Measurements from ENCODE around the gene TMC2.
"Not testable (repeated sequence)": the region's sequence is repeated elsewhere in the genome, so short reads cannot be mapped to it uniquely, and the experiment has no call there.

Gene TMC2

GRCh38 chr20:2671977-2672376, 135.6 kb downstream of the TMC2 start:
- peak; percentile 11 to 42 (median 32) for DNase-seq

GRCh38 chr20:2672446-2672845, 136.1 kb downstream of the TMC2 start:
- no peak for DNase-seq

- DNase-seq = no peak
These were observed 137.1 kb downstream of the TMC2 start for GRCh38 chr20:2673453-2673852.

- no peak for DNase-seq
These were observed 143.7 kb downstream of the TMC2 start for GRCh38 chr20:2680046-2680445.

GRCh38 chr20:2682040-2682439, 145.7 kb downstream of the TMC2 start:
- not testable (repeated sequence) for DNase-seq

- DNase-seq = peak; percentile 49 to 79 (median 74)
These were observed 148.4 kb downstream of the TMC2 start for GRCh38 chr20:2684817-2685216.

GRCh38 chr20:2687514-2687913, 151.1 kb downstream of the TMC2 start:
- no peak for DNase-seq

GRCh38 chr20:2688041-2688591, 151.7 kb downstream of the TMC2 start:
- DNase-seq = peak; percentile 76 to 89 (median 80)

GRCh38 chr20:2690213-2690612, 153.8 kb downstream of the TMC2 start:
- no peak for DNase-seq

GRCh38 chr20:2690718-2691117, 154.3 kb downstream of the TMC2 start:
- no peak for DNase-seq

GRCh38 chr20:2691127-2691526, 154.8 kb downstream of the TMC2 start:
- DNase-seq = no peak

Measured in suppressor macrophage (primary cell).